ENCODE data around the gene MUC5AC. TPM values are rescaled to one million over a fixed set of nuclear protein-coding genes. Genes with fewer than 3 reads are reported as not detected.

Gene MUC5AC
- total and polyA plus RNA-seq, 2 of the 13 experiments (the other 11 are each of a cell fraction or from before 2014, with no cell fraction given), result under 0.01 TPM; not detected in 1

- TF ChIP-seq CCDC6 (CRISPR knock-in tag; IDR thresholded peaks at IDR 0.05) (peak; percentile 79; the same call in 1 of the 2 replicates), MEF2D (CRISPR knock-in tag; IDR thresholded peaks at IDR 0.05) (peak; percentile 65; the same call in 1 of the 2 replicates), NR2F6 (IDR thresholded peaks at IDR 0.05) (peak; percentile 92), NR2F6 (CRISPR knock-in tag; IDR thresholded peaks at IDR 0.05) (peak; percentile 90), SMC3 (IDR thresholded peaks at IDR 0.05; ENCODE audit: low read length) (no peak), MXD4 (CRISPR knock-in tag; IDR thresholded peaks at IDR 0.05) (peak; percentile 41; the same call in 1 of the 2 replicates), ERF (CRISPR knock-in tag; IDR thresholded peaks at IDR 0.05) (peak; percentile 86), MLLT10 (CRISPR knock-in tag; IDR thresholded peaks at IDR 0.05) (no peak), FOSL2 (CRISPR knock-in tag; IDR thresholded peaks at IDR 0.05) (peak; percentile 74), ZFP1 (CRISPR knock-in tag; IDR thresholded peaks at IDR 0.05) (no peak), ZSCAN20 (CRISPR knock-in tag; IDR thresholded peaks at IDR 0.05; ENCODE audit: borderline replicate concordance) (0 out of 2 replicates have a peak, but pooled peaks have one; percentile 64), EP300 (IDR thresholded peaks at IDR 0.05; ENCODE audit: low read depth in 2 of 2, low read length in 2 of 2) (peak in 1 of 2 experiments; percentile 69; a peak in 1 of 4 replicates), EP300 (CRISPR knock-in tag; IDR thresholded peaks at IDR 0.05; ENCODE audit: borderline replicate concordance) (peak; percentile 74; the same call in 1 of the 2 replicates), HOXA9 (CRISPR knock-in tag; IDR thresholded peaks at IDR 0.05; ENCODE audit: borderline replicate concordance) (0 out of 2 replicates have a peak, but pooled peaks have one; percentile 33), HNF1A (IDR thresholded peaks at IDR 0.05; ENCODE audit: low read depth) (no peak; the same call in 1 of the 2 replicates), HNF1A (CRISPR knock-in tag; IDR thresholded peaks at IDR 0.05; ENCODE audit: borderline replicate concordance) (peak; percentile 42; the same call in 1 of the 2 replicates), KIAA2018 (CRISPR knock-in tag; IDR thresholded peaks at IDR 0.05; ENCODE audit: borderline replicate concordance) (no peak)
These were observed 62.4 kb downstream of the MUC5AC start (continued) for GRCh38 chr11:1219834-1220815.

Measured in HepG2 (cell line).